Bronchial epithelial cell (primary cell): Measurements from ENCODE around the gene ERMP1. TPM values are rescaled to one million over a fixed set of nuclear protein-coding genes. Genes with fewer than 3 reads are reported as not detected.

Experiments used
- DNase-seq: peaks from one replicate; pipeline ENCODE4 v3.0.0-alpha.2; 2010; ENCODE audit warnings: low read depth
- FAIRE-seq: peaks from 2 replicates; lab custom pipeline; 2011; peaks lifted over from hg19 to GRCh38; lab: Jason Lieb, UNC
- H3K27me3 ChIP-seq: 2 replicates; pipeline ENCODE4 v1.5.1; 2011; ENCODE audit warnings: low read length; ENCODE audit not compliant: control insufficient read depth, insufficient read depth
- H3K36me3 ChIP-seq: 2 replicates; pipeline ENCODE4 v1.5.1; 2011; ENCODE audit warnings: low read length; ENCODE audit not compliant: control insufficient read depth, insufficient read depth
- H3K4me3 ChIP-seq: 2 replicates; pipeline ENCODE4 v1.5.1; 2011; ENCODE audit warnings: mild to moderate bottlenecking, low read depth, low read length, control low read depth
- total RNA-seq: library from RNA; depleted of rRNA; stranded (reverse); fragments of >200 nt; gene quantifications from 2 replicates; pipeline ENCODE4 v1.2.1, GENCODE V29; 2014
- TF ChIP-seq, protein P1 (sequence below): IDR thresholded peaks from 2 replicates; pipeline ENCODE4 v1.5.1; 2011; ENCODE audit warnings: mild to moderate bottlenecking, moderate library complexity, low read length, control low read depth, inconsistent platforms; ENCODE audit not compliant: insufficient read depth, severe bottlenecking

Gene ERMP1
- total RNA-seq, 1 donor from 2014 or later = 52.9 TPM

DNA sequence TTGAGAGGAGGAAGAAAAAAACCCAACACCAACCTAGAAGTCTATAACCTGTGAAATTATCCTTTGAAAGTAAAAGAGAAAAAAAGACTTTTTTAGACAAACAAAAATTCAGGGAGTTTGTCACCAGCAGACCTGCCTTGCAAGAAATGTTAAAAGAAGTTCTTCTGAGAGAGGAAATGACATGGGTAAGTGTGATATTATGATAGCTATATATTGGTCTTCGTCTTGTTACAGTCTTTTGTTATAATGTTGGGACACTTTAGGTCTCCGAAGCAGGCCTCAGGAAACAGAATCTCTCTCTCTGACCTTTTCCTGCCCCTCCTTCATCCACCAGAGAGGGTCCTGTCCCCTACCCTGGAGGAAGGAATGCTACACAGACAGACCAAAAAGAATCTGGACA lies 41.1 kb upstream of the ERMP1 start:
- Histone ChIP-seq H3K27me3 (no peaks in the 10 kb centered on the region), H3K36me3 (no peaks in the 10 kb centered on the region), H3K4me3 (no peak overlapping the region)
- DNase-seq (no peak), FAIRE-seq (no peak)
- TF ChIP-seq, protein P1, sequence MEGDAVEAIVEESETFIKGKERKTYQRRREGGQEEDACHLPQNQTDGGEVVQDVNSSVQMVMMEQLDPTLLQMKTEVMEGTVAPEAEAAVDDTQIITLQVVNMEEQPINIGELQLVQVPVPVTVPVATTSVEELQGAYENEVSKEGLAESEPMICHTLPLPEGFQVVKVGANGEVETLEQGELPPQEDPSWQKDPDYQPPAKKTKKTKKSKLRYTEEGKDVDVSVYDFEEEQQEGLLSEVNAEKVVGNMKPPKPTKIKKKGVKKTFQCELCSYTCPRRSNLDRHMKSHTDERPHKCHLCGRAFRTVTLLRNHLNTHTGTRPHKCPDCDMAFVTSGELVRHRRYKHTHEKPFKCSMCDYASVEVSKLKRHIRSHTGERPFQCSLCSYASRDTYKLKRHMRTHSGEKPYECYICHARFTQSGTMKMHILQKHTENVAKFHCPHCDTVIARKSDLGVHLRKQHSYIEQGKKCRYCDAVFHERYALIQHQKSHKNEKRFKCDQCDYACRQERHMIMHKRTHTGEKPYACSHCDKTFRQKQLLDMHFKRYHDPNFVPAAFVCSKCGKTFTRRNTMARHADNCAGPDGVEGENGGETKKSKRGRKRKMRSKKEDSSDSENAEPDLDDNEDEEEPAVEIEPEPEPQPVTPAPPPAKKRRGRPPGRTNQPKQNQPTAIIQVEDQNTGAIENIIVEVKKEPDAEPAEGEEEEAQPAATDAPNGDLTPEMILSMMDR = no peak

DNA sequence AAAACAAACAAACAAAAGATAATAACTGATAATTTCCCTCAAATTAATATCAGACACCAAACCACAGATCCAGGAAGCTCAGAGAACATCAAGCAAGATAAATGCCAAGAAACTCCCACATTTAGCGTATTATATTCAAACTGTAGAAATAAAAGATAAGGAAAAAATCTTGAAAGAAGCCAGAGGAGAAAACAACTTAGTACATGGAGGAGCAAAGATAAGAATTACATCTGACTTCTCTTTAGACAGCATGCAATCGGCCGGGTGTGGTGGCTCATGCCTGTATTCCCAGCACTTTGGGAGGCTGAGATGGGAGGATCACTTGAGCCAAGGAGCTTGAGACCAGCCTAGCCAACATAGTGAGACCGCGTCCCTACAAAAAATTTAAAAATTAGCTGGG lies 40.5 kb upstream of the ERMP1 start:
- TF ChIP-seq, protein P1 = no peak
- Histone ChIP-seq H3K36me3 (no peaks in the 10 kb centered on the region), H3K4me3 (no peak overlapping the region), H3K27me3 (no peaks in the 10 kb centered on the region)
- FAIRE-seq (no peak), DNase-seq (no peak)

DNA sequence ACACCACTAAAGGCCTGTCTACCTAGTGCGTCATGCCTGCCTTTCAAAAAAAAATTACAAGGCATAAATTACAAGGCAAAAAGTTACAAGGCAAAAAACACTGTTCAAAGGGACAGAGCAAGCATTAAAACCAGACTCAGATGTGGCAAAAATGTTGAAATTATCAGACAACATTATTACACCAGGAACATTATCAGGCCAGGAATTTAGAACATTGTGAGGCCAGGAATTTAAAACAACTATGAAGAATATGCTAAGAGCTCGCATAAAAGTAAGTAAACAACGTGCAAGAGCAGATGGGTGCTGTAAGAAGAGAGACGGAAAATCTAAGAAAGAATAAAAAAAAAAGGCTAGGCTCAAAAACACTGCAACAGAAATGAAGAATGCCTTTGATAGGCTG lies 39.6 kb upstream of the ERMP1 start:
- FAIRE-seq (no peak), DNase-seq (no peak)
- Histone ChIP-seq H3K36me3 (no peaks in the 10 kb centered on the region), H3K27me3 (no peaks in the 10 kb centered on the region), H3K4me3 (no peak overlapping the region)
- TF ChIP-seq, protein P1 = no peak

DNA sequence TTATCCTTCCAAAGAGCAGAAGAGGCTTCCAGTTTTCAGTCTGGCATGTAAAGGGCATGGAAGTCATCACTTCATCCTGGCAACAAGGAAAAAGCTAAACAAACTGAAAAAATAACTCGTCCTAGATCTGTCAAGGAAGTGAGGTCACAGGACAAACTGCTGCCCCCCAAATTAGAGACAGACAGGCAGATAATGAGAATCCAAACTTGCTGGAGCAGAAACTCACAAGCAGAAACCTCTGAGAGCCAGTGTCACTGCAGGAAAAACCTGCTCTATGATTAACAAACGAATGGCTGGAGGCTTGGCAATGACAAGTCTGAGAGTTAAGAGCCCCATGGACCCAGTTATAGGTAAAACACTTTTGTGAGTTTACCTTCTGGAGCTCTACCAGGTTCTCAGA lies 38.9 kb upstream of the ERMP1 start:
- DNase-seq = peak; percentile 29
- Histone ChIP-seq H3K4me3 (no peak overlapping the region), H3K36me3 (no peaks in the 10 kb centered on the region), H3K27me3 (no peaks in the 10 kb centered on the region)
- TF ChIP-seq, protein P1 = no peak
- no peak for FAIRE-seq

DNA sequence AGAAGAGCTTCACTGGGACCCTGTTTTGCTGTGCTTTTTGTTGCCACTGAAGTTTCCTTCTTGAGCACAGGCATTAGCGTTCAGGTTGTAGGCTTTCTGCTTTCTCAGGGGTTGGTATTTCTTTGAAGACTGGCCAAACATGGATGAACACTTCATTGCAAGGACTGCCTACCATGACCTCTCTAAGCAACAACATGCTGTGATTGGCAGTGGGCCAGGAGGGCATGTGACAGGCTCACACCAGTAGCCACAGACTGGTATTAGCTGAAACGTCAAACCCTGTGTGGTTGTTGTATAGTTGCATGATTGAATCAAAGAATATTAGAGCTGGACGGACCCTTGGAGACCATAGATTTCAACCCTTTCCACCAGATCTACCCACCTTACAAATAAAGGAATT lies 37.8 kb upstream of the ERMP1 start:
- Histone ChIP-seq H3K36me3 (no peaks in the 10 kb centered on the region), H3K27me3 (no peaks in the 10 kb centered on the region), H3K4me3 (no peak overlapping the region)
- DNase-seq (no peak), FAIRE-seq (no peak)
- TF ChIP-seq, protein P1 = no peak

DNA sequence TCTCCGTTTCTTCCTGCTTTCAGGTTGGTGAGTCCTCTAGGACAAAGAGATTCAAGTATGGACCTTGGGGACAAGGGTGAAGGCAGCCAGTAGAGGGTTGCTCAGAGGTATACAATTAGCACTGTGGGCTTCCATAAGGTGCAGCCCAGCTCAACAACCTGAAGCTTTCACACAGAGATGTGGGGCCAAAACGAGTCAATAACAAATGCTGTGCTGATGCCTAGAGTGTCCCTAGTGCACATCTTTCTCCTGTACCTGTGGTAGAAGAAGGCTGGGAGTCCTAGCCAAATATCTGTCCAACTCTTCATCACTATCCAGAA lies 37.1 kb upstream of the ERMP1 start:
- Histone ChIP-seq H3K4me3 (no peak overlapping the region), H3K27me3 (no peaks in the 10 kb centered on the region), H3K36me3 (no peaks in the 10 kb centered on the region)
- FAIRE-seq = no peak
- no peak for DNase-seq
- TF ChIP-seq, protein P1 = no peak
